Panc1 (cell line): ENCODE results near the gene ABTB2.

ENCODE experiments used
- CTCF ChIP-seq: fragments of 450-650 bp; IDR thresholded peaks from 2 replicates; pipeline ENCODE4 v1.5.1; 2017; ENCODE audit warnings: mild to moderate bottlenecking
- POLR2AphosphoS5 ChIP-seq: IDR thresholded peaks from 2 replicates; pipeline ENCODE4 v1.6.1; 2012; ENCODE audit warnings: mild to moderate bottlenecking, low read depth, low read length, moderate library complexity
- REST ChIP-seq, 2 experiments: IDR thresholded peaks; 2 replicates each; pipeline ENCODE4 v1.6.1; 2011 to 2012; ENCODE audit warnings: low read depth in 2 of 2, control low read depth in 1 of 2, low read length in 1 of 2, mild to moderate bottlenecking in 1 of 2, moderate library complexity in 1 of 2; ENCODE audit not compliant: insufficient read depth in 1 of 2
- TCF7L2 ChIP-seq: IDR thresholded peaks from 2 replicates; pipeline ENCODE4 v1.6.1; 2011; ENCODE audit warnings: mild to moderate bottlenecking, low read depth, low read length, inconsistent platforms

- TF ChIP-seq POLR2AphosphoS5: no peak
- no peak for TF ChIP-seq CTCF
- TF ChIP-seq REST (IDR thresholded peaks at IDR 0.05; ENCODE audit: insufficient read depth in 1 of 2, low read depth in 2 of 2, low read length in 1 of 2): no peak
- TF ChIP-seq TCF7L2: no peak
These were observed 108.4 kb downstream of the ABTB2 start for GRCh38 chr11:34249439-34249838.
